HEK293T (cell line): ENCODE data around the gene OPA1.

ENCODE experiments used
- ARNT ChIP-seq: fragments of 450-650 bp; IDR thresholded peaks from 2 replicates; pipeline ENCODE4 v1.6.1; 2017; ENCODE audit warnings: mild to moderate bottlenecking
- ELF4 ChIP-seq: fragments of 450-650 bp; IDR thresholded peaks from 2 replicates; pipeline ENCODE4 v1.6.1; 2017; ENCODE audit warnings: antibody characterized with exemption
- L3MBTL2 ChIP-seq: fragments of 450-650 bp; conservative IDR thresholded peaks from 2 replicates; pipeline ENCODE4 v1.6.1; 2016; ENCODE audit warnings: mild to moderate bottlenecking
- SP1 ChIP-seq: fragments of 450-650 bp; IDR thresholded peaks from 2 replicates; pipeline ENCODE4 v1.6.1; 2017
- SUZ12 ChIP-seq: fragments of 450-650 bp; IDR thresholded peaks from 2 replicates; pipeline ENCODE4 v1.6.1; 2016; ENCODE audit warnings: mild to moderate bottlenecking

DNA sequence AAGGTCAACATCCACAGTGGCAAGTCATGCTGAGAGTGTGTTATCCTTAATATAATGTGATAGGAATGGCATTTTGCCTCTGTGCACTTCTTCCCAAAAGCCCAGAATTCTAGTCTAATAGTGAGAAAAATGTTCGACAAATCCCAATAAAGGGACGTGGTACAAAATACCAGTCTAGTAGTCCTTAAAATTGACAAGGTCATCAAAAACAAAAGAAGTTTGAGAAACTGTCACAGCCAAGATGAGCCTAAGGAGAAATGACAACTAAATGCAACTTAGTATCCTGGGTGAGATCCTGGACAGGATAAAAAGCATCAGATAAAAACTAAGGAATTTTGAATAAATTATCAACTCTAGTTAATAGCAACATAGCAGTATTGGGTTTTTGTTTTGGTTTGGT is 23.9 kb upstream of the OPA1 start:
- no peak for TF ChIP-seq ARNT
- TF ChIP-seq SUZ12 = no peak
- no peak for TF ChIP-seq SP1
- no peak for TF ChIP-seq ELF4
- TF ChIP-seq L3MBTL2 = no peak
